Gastrocnemius medialis (tissue), 4 donors: ENCODE measurements around the gene PNLIPRP3.
A peak's percentile ranks its signal among the peaks of the same experiment; 100 is the strongest.

Experiments
- POLR2A ChIP-seq, 2 donors: fragments of 450-650 bp; IDR thresholded peaks; one replicate each; pipeline ENCODE4 v1.6.1; 2017; ENCODE audit warnings: antibody characterized with exemption in 2 of 2, mild to moderate bottlenecking in 2 of 2, moderate library complexity in 2 of 2
- TF ChIP-seq, protein P1 (sequence below), 5 experiments: fragments of 450-650 bp in 3 of 5; fragments of 200-600 bp in 2 of 5; sonication (generic) in 2 of 5; IDR thresholded peaks in 4 of 5; conservative IDR thresholded peaks in 1 of 5; 1 replicate in 4 of 5; 2 replicates in 1 of 5; pipeline ENCODE4 v1.5.1; 2016 to 2019; ENCODE audit warnings: antibody characterized with exemption in 5 of 5, mild to moderate bottlenecking in 3 of 5, moderate library complexity in 3 of 5

DNA sequence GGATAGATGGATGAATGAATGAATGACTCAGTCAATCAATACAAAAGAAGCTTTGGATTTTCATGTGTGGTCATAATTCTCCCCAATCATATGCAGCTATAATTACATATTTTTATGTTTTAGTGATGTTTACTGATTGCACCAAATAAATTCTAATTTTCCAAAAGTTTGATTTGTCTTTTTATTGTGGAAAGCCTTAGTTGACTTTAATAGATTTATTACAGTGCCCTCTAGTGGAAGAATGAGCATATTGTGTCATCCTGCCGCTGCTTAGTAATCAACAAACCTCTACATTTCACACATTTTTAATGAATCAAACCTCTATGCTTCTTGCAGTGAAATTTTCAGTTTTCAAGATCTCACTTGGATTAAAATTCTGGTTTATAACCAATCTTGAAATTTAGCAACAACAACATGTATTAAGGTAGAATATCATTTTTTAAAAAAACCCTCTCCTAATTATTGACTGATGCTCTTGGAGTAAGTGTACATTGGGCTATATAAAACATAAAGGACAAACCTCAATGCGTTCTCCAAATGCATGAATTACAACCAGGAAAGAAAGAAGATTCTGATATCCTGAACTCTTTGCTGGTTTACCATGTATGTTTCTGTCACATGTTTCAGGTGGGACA lies 62.5 kb downstream of the PNLIPRP3 start:
- TF ChIP-seq, protein P1, sequence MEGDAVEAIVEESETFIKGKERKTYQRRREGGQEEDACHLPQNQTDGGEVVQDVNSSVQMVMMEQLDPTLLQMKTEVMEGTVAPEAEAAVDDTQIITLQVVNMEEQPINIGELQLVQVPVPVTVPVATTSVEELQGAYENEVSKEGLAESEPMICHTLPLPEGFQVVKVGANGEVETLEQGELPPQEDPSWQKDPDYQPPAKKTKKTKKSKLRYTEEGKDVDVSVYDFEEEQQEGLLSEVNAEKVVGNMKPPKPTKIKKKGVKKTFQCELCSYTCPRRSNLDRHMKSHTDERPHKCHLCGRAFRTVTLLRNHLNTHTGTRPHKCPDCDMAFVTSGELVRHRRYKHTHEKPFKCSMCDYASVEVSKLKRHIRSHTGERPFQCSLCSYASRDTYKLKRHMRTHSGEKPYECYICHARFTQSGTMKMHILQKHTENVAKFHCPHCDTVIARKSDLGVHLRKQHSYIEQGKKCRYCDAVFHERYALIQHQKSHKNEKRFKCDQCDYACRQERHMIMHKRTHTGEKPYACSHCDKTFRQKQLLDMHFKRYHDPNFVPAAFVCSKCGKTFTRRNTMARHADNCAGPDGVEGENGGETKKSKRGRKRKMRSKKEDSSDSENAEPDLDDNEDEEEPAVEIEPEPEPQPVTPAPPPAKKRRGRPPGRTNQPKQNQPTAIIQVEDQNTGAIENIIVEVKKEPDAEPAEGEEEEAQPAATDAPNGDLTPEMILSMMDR (IDR thresholded peaks at IDR 0.05 in 4 of 5, conservative IDR thresholded peaks at IDR 0.05 in 1 of 5): peak in 1 of 5 experiments; percentile 24
- no peak for TF ChIP-seq POLR2A (IDR thresholded peaks at IDR 0.05)
